Endothelial cell of umbilical vein (primary cell): ENCODE measurements around the gene RNASET2. TPM values are rescaled to one million over a fixed set of nuclear protein-coding genes. Genes with fewer than 3 reads are reported as not detected.

ENCODE experiments used
- BruUV-seq: library from RNA; stranded (reverse); fragments of 400-500 nt; replicated peaks from 2 replicates; lab custom pipeline; 2021; lab: Mats Ljungman, UMichigan
- CTCF ChIA-PET: fragments of 300-600, 350-600 bp; sonication (Branson Sonifier 250); formaldehyde crosslinking; loops from one replicate; lab custom pipeline; 2021; ENCODE audit warnings: antibody characterized with exemption, inconsistent platforms; lab: Charles Lee
- POLR2A ChIA-PET: fragments of 300-600, 350-600 bp; sonication (Branson Sonifier 250); formaldehyde crosslinking; loops from one replicate; lab custom pipeline; 2021; ENCODE audit warnings: antibody characterized with exemption, inconsistent platforms; lab: Charles Lee
- DNase-seq: peaks from one replicate; pipeline ENCODE4 v3.0.0-alpha.2; 2011; ENCODE audit warnings: low read depth, low spot score
- FAIRE-seq: peaks from 2 replicates; lab custom pipeline; 2011; peaks lifted over from hg19 to GRCh38; lab: Jason Lieb, UNC
- H2AFZ ChIP-seq: 2 replicates; pipeline ENCODE4 v1.6.0; 2012; ENCODE audit warnings: low read depth, low read length, control low read depth, inconsistent platforms
- H3K27ac ChIP-seq: 2 replicates; pipeline ENCODE4 v1.5.1; 2011; ENCODE audit warnings: low read depth, mild to moderate bottlenecking, control low read depth, low read length, moderate library complexity; ENCODE audit not compliant: insufficient read depth
- H3K27me3 ChIP-seq, 2 experiments: 2 replicates each; pipeline versions ENCODE4 v1.6.0 to v1.6.1; 2011; ENCODE audit warnings: low read length in 2 of 2, mixed read lengths in 1 of 2; ENCODE audit not compliant: control insufficient read depth in 2 of 2, insufficient read depth in 2 of 2
- H3K36me3 ChIP-seq, 2 experiments: 2 replicates in 1 of 2; 3 replicates in 1 of 2; pipeline ENCODE4 v1.5.1; 2011; ENCODE audit warnings: low read length in 2 of 2, mild to moderate bottlenecking in 1 of 2, moderate library complexity in 1 of 2; ENCODE audit not compliant: control insufficient read depth in 2 of 2, insufficient read depth in 2 of 2; ENCODE audit errors: extremely low read depth in 1 of 2
- H3K4me1 ChIP-seq: 3 replicates; pipeline ENCODE4 v1.5.1; 2011; ENCODE audit warnings: mild to moderate bottlenecking, low read length; ENCODE audit not compliant: control insufficient read depth, insufficient read depth; ENCODE audit errors: extremely low read depth
- H3K4me2 ChIP-seq: 2 replicates; pipeline ENCODE4 v1.6.1; 2011; ENCODE audit warnings: low read length, control low read depth, mixed read lengths; ENCODE audit not compliant: insufficient read depth
- H3K4me3 ChIP-seq, 3 experiments: fragments of 200-600 bp in 1 of 3; sonication (generic), shearing (Covaris generic) in 1 of 3; replicated peaks in 1 of 3; 2 replicates each; pipeline ENCODE4 v1.5.1; 2011 to 2016; ENCODE audit warnings: control low read depth in 3 of 3, low read length in 3 of 3, mild to moderate bottlenecking in 2 of 3, inconsistent platforms in 1 of 3, low read depth in 1 of 3, moderate library complexity in 1 of 3; ENCODE audit not compliant: insufficient read depth in 1 of 3
- H3K79me2 ChIP-seq: 2 replicates; pipeline ENCODE4 v1.6.0; 2012; ENCODE audit warnings: low read length, inconsistent platforms; ENCODE audit not compliant: control insufficient read depth, insufficient read depth
- H3K9ac ChIP-seq: replicated peaks from 2 replicates; pipeline ENCODE3; 2011; ENCODE audit warnings: low read length, control low read depth; ENCODE audit not compliant: insufficient read depth; ENCODE audit errors: extremely low read depth
- H3K9me1 ChIP-seq: replicated peaks from 3 replicates; pipeline ENCODE4 v1.6.0; 2011; ENCODE audit warnings: mild to moderate bottlenecking, low read length; ENCODE audit not compliant: control insufficient read depth, insufficient read depth; ENCODE audit errors: extremely low read depth
- H3K9me3 ChIP-seq: replicated peaks from 2 replicates; pipeline ENCODE4 v1.5.1; 2012; ENCODE audit warnings: low read length, inconsistent platforms; ENCODE audit not compliant: control insufficient read depth, insufficient read depth
- H4K20me1 ChIP-seq: replicated peaks from 2 replicates; pipeline ENCODE3; 2011; ENCODE audit warnings: mild to moderate bottlenecking, low read length; ENCODE audit not compliant: control insufficient read depth, insufficient read depth; ENCODE audit errors: extremely low read depth
- EZH2 ChIP-seq: IDR thresholded peaks from 2 replicates; pipeline ENCODE4 v1.6.1; 2012; ENCODE audit warnings: borderline replicate concordance, low read depth, mild to moderate bottlenecking, moderate library complexity, low read length, inconsistent platforms; ENCODE audit not compliant: severe bottlenecking
- GATA2 ChIP-seq: IDR thresholded peaks from 2 replicates; pipeline ENCODE4 v1.7.0; 2011; ENCODE audit warnings: low read depth, mild to moderate bottlenecking, moderate library complexity, mixed read lengths, low read length; ENCODE audit not compliant: insufficient read length, insufficient read depth
- JUN ChIP-seq: IDR thresholded peaks from 2 replicates; pipeline ENCODE4 v1.6.1; 2011; ENCODE audit warnings: borderline replicate concordance, low read depth; ENCODE audit not compliant: insufficient read length, insufficient read depth
- MYC ChIP-seq: IDR thresholded peaks from one replicate; pipeline ENCODE4 v1.6.1; 2011; ENCODE audit warnings: mild to moderate bottlenecking, low read depth, low read length
- POLR2A ChIP-seq: IDR thresholded peaks from 2 replicates; pipeline ENCODE4 v1.6.1; 2012; ENCODE audit warnings: low read depth, mild to moderate bottlenecking, control low read depth, low read length
- POLR2AphosphoS5 ChIP-seq: IDR thresholded peaks from 2 replicates; pipeline ENCODE4 v1.6.1; 2012; ENCODE audit warnings: low read depth, mild to moderate bottlenecking, control low read depth, low read length, moderate library complexity; ENCODE audit not compliant: insufficient read depth
- dilution Hi-C: fragments of 300-500 bp; cut with MboI; formaldehyde crosslinking; loops from one replicate; pipeline ENCODE4 v1.15.0; 2019; ENCODE audit warnings: low sequenced_read_pairs; ENCODE audit not compliant: extremely low pct_ligation_motif_present
- intact Hi-C: fragments of 100-400 bp; cut with micrococcal nuclease; formaldehyde crosslinking; loops from one replicate; pipeline ENCODE4 v1.10.0; 2022
- polyA plus RNA-seq, 4 experiments: library from polyadenylated mRNA; depleted of rRNA in 3 of 4; stranded (reverse) in 3 of 4; unstranded in 1 of 4; fragments of >200 nt; gene quantifications; 2 replicates each; pipeline versions ENCODE4 v1.2.1 to v1.2.3, GENCODE V29; 2011 to 2012; ENCODE audit warnings: missing spikeins in 1 of 4
- total RNA-seq: library from RNA; stranded (reverse); gene quantifications from 2 replicates; pipeline ENCODE4 v1.2.3, GENCODE V29; 2021
- TF ChIP-seq, protein P1 (sequence below), 2 donors: IDR thresholded peaks; 1 replicate in 1 of 2; 2 replicates in 1 of 2; pipeline ENCODE4 v1.5.1; 2011; ENCODE audit warnings: low read length in 2 of 2, mild to moderate bottlenecking in 2 of 2, moderate library complexity in 2 of 2, control low read depth in 1 of 2, inconsistent platforms in 1 of 2, low read depth in 1 of 2; ENCODE audit not compliant: insufficient read depth in 1 of 2; ENCODE audit errors: extremely low read depth in 1 of 2
- TF ChIP-seq, protein P2 (sequence below): IDR thresholded peaks from 2 replicates; pipeline ENCODE4 v1.6.1; 2011; ENCODE audit not compliant: insufficient read depth, insufficient read length

RNASET2 gene
- total and polyA plus RNA-seq, 2 donors (not counting 3 experiments of a cell fraction or from before 2014, with no cell fraction given), result 10.7 to 11.4 TPM

- dilution Hi-C loops, result no loop called here
- no TSS peak for BruUV-seq
- no peaks in the 10 kb centered on the region for H3K9me1 ChIP-seq
- intact Hi-C loops, result no loop called here
- no peak overlapping the region for H3K4me3 ChIP-seq
- H3K4me1 ChIP-seq, result peaks cover 9% of the 10 kb centered on the region
- no peaks in the 10 kb centered on the region for H3K36me3 ChIP-seq
- FAIRE-seq (no peak), DNase-seq (no peak)
- CTCF ChIA-PET, result interaction anchor here (8.5 kb wide), 1 partner anchor 13 kb away, joined by 73 read pairs; no protein-coding TSS in a partner anchor
- H3K79me2 ChIP-seq, result no peaks in the 10 kb centered on the region
- TF ChIP-seq POLR2A, result no peak
- TF ChIP-seq JUN, result no peak
- no peak for TF ChIP-seq EZH2
- no peak for TF ChIP-seq POLR2AphosphoS5
- TF ChIP-seq, protein P1, sequence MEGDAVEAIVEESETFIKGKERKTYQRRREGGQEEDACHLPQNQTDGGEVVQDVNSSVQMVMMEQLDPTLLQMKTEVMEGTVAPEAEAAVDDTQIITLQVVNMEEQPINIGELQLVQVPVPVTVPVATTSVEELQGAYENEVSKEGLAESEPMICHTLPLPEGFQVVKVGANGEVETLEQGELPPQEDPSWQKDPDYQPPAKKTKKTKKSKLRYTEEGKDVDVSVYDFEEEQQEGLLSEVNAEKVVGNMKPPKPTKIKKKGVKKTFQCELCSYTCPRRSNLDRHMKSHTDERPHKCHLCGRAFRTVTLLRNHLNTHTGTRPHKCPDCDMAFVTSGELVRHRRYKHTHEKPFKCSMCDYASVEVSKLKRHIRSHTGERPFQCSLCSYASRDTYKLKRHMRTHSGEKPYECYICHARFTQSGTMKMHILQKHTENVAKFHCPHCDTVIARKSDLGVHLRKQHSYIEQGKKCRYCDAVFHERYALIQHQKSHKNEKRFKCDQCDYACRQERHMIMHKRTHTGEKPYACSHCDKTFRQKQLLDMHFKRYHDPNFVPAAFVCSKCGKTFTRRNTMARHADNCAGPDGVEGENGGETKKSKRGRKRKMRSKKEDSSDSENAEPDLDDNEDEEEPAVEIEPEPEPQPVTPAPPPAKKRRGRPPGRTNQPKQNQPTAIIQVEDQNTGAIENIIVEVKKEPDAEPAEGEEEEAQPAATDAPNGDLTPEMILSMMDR (IDR thresholded peaks at IDR 0.05; ENCODE audit: extremely low read depth in 1 of 2, insufficient read depth in 1 of 2, low read depth in 1 of 2, low read length in 2 of 2), result no peak
- TF ChIP-seq, protein P2, sequence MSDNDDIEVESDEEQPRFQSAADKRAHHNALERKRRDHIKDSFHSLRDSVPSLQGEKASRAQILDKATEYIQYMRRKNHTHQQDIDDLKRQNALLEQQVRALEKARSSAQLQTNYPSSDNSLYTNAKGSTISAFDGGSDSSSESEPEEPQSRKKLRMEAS, result no peak
- no peak for TF ChIP-seq GATA2
- TF ChIP-seq MYC, result no peak
- H3K27me3 ChIP-seq, result no peaks in the 10 kb centered on the region
- H3K9me3 ChIP-seq, result no peaks in the 10 kb centered on the region
- no peak overlapping the region for H2AFZ ChIP-seq
- no peaks in the 10 kb centered on the region for H4K20me1 ChIP-seq
- H3K4me2 ChIP-seq, result no peak overlapping the region
- no peak overlapping the region for H3K27ac ChIP-seq
- H3K9ac ChIP-seq, result no peak overlapping the region
- POLR2A ChIA-PET, result no interaction called here
Observed at GRCh38 chr6:166976636-166977035, 20.3 kb upstream of the RNASET2 start.
